Brain microvascular endothelial cell (primary cell): ENCODE data around the gene RSPH1.

Source experiments
- DNase-seq: peaks from one replicate; pipeline ENCODE4 v3.0.0-alpha.2; 2020
- H3K27ac ChIP-seq: fragments of 250-450 bp; sonication (Bioruptor Pico); 2 replicates; pipeline ENCODE4 v1.5.1; 2020; ENCODE audit warnings: mild to moderate bottlenecking, moderate library complexity
- H3K27me3 ChIP-seq: fragments of 250-450 bp; sonication (Bioruptor Pico); replicated peaks from 2 replicates; pipeline ENCODE4 v1.5.1; 2020; ENCODE audit warnings: mild to moderate bottlenecking
- H3K36me3 ChIP-seq: fragments of 250-450 bp; sonication (Bioruptor Pico); replicated peaks from 2 replicates; pipeline ENCODE4 v1.5.1; 2020; ENCODE audit warnings: mild to moderate bottlenecking
- H3K4me3 ChIP-seq: 2 replicates; pipeline ENCODE4 v1.5.1; 2011; ENCODE audit warnings: low read depth, mild to moderate bottlenecking, control low read depth, low read length, moderate library complexity
- CTCF ChIP-seq: IDR thresholded peaks from 2 replicates; pipeline ENCODE4 v1.5.1; 2011; ENCODE audit warnings: low read depth, mild to moderate bottlenecking, moderate library complexity, low read length, control low read depth, inconsistent platforms; ENCODE audit errors: missing control alignments
- in situ Hi-C: cut with HindIII; loops from 2 replicates; pipeline ENCODE4 v1.10.0; 2017; ENCODE audit warnings: low sequenced_read_pairs, low pct_ligation_motif_present

The RSPH1 gene

GRCh38 chr21:42423197-42423675, 72.8 kb downstream of the RSPH1 start:
- H3K4me3 ChIP-seq, result no peak overlapping the region
- no peak for DNase-seq
- no peaks in the 10 kb centered on the region for H3K36me3 ChIP-seq

More at GRCh38 chr21:42423197-42423675, 72.8 kb downstream of the RSPH1 start:
- TF ChIP-seq CTCF, result no peak
- no peaks in the 10 kb centered on the region for H3K27me3 ChIP-seq
- no peak overlapping the region for H3K27ac ChIP-seq
- in situ Hi-C loops, result no loop called here
